ENCODE measurements around the gene TMCO6.

DNA sequence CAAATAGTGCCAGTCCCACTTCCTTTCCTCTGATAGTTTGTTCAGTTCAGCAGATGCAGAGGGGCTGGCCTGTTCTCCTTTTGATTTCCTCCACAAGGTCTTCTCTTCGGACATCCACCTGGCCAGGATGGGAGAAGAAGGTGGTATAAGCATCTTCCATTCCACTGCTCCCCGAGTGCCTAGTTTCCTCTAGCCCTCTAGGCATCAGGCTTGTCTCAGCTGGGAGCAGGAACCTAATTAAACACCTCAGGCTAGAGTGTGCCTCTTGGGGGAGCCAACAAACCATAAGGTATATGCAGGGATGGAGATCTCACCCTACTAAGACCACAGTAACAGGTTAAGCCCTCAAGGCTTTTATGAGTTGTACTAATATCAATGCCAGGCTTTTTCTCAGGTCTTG is 35.0 kb downstream of the TMCO6 start:
- TF ChIP-seq, protein P1, sequence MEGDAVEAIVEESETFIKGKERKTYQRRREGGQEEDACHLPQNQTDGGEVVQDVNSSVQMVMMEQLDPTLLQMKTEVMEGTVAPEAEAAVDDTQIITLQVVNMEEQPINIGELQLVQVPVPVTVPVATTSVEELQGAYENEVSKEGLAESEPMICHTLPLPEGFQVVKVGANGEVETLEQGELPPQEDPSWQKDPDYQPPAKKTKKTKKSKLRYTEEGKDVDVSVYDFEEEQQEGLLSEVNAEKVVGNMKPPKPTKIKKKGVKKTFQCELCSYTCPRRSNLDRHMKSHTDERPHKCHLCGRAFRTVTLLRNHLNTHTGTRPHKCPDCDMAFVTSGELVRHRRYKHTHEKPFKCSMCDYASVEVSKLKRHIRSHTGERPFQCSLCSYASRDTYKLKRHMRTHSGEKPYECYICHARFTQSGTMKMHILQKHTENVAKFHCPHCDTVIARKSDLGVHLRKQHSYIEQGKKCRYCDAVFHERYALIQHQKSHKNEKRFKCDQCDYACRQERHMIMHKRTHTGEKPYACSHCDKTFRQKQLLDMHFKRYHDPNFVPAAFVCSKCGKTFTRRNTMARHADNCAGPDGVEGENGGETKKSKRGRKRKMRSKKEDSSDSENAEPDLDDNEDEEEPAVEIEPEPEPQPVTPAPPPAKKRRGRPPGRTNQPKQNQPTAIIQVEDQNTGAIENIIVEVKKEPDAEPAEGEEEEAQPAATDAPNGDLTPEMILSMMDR (IDR thresholded peaks at IDR 0.05 in 8 of 11, conservative IDR thresholded peaks at IDR 0.05 in 3 of 11) = no peak
- TF ChIP-seq POLR2A (IDR thresholded peaks at IDR 0.05) = no peak
